Measurements from ENCODE around the gene STAM.
"Not testable (repeated sequence)": the region's sequence is repeated elsewhere in the genome, so short reads cannot be mapped to it uniquely, and the experiment has no call there.

The STAM gene

GRCh38 chr10:17682236-17682946 lies 38.4 kb downstream of the STAM start:
- DNase-seq, result no peak

GRCh38 chr10:17683541-17683940 lies 39.6 kb downstream of the STAM start:
- DNase-seq, result no peak

- no peak for DNase-seq
Measured at GRCh38 chr10:17684537-17684936, 40.6 kb downstream of the STAM start.

DNA sequence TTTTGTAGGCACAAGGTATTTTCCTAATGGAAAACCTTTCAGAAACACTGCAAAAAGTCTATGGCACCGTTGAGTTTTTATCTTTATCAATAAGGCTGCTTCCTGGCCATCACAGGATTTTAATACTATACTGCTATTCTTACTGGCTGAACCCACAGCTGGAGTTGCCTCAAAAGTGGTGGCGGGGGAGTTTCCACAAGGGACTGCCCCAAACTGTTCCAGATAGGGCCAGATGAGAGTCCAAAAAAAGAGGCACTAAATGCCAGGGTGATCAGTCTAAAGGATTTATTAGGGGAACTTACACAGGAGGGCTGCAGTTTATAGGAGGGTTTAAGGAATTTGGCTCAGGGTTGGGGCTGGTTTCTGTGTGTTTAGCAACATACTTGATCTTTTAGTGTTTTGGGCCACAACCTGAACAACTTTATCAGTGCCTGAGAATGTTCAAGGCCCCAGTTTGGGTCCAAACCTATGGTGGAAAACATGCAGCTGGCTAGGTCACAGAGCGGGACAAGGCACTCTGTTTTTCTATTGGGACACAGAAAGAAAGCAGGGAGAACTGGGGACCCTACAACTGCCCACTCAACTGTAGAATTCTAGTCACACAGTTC lies 41.4 kb downstream of the STAM start:
- no peak for DNase-seq

- DNase-seq, result no peak
Measured at GRCh38 chr10:17687117-17687831, 43.3 kb downstream of the STAM start.

DNA sequence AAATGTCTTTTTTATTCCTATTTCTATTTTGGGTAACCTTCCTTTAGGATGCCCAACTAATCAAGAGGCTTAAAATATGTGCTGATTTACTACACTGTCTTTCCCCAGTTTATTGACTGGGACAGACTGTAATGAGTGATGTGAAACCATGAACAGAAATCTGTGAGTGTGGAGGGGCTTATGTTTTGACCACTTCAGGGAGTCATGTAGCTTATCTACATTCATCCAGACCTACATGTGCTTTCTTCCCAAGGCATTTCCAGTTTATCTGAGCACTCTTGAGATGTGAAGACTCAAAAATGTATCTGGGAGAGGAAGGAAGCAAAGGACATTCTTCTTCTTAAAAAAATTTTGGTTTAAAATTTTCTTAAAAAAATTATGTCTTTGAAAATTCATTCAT lies 45.2 kb downstream of the STAM start:
- no peak for DNase-seq

DNA sequence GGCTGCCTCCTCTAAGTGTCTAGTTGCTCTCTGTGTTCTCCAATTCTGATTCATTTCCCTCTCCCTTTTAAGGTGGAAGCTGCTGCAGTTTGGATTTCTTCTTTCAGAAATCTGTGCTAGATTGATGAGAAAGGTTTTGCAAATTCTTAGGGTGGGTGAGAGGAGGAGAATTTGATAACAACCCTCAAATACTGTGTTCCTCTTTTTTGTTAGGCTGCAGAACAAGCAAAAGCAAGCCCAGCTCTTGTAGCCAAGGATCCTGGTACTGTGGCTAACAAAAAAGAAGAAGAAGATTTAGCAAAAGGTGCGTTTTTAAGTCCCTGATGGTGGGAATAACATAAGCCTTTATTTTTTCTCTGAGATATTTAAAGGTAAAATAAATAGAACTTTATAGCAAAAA lies 49.1 kb downstream of the STAM start:
- no peak for DNase-seq

DNA sequence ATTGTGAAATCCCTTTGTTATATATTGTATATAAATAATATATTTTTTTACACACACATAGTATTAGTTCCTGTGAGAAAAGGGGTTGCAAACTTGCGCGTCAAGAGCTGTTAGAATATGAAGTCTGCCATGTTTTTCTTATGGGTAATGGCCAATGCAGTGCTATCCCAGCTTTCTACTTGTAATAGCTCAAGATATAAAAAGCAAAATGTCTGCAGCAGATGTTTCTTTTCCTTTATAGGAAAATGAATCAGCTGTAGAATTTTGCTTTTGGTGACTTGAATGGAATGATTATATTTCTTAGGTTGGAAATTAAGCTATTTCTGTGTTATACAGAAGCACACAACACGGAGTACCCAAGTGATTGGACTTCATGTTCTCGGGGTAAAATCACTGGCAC lies 54.7 kb downstream of the STAM start:
- DNase-seq, result no peak

DNA sequence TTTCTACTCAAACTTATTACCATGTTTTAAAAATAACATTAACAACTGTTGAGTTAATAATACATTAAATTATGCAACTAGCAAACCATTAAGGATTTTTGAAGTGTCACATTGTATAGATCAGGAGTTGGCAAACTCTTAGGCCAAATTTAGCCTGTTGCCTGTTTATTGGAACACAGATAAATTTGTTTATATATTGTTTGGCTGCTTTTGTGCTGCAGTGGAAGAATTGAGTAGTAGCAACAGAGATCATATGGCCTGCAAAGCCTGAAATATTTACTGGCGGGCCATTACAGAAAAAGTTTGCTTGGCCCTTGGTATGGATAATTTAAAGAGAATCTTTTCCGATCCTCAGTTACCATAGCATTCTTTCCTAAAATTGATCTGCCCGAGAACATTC lies 57.4 kb downstream of the STAM start:
- DNase-seq, result no peak

GRCh38 chr10:17703706-17704105 lies 59.8 kb downstream of the STAM start:
- DNase-seq, result no peak

GRCh38 chr10:17708821-17709220 lies 64.9 kb downstream of the STAM start:
- no peak for DNase-seq

DNA sequence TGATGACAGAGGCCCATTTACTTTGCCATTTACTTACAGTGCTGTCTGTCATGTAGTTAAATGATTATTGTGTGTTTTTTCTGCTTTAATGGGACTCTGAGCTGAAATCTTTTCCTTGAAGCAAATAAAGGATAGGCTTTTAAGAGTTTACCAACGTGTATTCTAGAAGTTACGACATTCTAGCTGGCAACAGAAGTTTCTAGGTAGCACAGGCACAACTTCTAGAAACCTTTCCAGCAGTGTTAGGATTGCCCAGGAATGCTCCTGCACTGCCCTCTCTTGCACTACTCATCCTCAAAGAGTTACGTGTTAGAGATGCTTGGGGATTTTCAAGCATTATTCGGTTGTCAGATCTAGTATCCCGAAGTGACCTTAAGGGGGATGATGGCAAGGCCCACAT lies 65.5 kb downstream of the STAM start:
- no peak for DNase-seq

DNA sequence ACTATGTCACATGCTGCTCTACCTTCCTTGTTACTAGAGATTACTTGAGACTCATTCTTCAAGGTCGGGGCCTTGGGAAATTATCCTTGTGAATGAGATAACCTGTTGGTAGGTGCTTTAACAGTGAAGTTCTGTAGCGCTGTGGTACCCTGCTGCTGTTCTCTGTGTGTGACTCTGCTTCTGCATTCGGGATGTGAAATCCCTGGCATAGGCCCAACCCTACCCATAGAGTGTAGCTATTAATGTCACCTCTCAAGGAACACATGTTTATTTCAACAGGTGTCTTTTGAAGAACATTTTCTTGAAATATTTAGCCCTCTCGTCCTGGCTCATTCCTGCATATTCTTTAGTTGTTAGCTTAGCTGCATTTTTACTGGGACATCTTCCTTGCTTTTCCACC lies 66.2 kb downstream of the STAM start:
- DNase-seq, result no peak

DNA sequence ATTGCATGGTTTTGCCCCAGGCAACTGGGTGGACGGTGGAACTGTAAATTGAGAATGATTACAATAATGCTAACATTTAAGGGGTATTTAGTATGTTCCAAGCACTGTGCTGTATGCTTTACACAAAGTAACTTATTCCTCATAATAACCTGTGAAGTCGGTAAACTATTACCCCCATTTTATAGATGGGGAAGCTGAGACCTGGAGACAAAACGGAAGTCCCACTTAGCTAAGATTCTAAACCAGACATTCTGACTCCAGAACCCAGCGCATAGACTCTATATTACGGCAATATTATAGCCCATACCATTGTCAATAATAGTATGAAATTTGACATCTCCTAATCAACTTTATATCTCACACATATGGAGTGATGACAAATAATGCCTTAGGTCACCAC lies 68.1 kb downstream of the STAM start:
- no peak for DNase-seq

DNA sequence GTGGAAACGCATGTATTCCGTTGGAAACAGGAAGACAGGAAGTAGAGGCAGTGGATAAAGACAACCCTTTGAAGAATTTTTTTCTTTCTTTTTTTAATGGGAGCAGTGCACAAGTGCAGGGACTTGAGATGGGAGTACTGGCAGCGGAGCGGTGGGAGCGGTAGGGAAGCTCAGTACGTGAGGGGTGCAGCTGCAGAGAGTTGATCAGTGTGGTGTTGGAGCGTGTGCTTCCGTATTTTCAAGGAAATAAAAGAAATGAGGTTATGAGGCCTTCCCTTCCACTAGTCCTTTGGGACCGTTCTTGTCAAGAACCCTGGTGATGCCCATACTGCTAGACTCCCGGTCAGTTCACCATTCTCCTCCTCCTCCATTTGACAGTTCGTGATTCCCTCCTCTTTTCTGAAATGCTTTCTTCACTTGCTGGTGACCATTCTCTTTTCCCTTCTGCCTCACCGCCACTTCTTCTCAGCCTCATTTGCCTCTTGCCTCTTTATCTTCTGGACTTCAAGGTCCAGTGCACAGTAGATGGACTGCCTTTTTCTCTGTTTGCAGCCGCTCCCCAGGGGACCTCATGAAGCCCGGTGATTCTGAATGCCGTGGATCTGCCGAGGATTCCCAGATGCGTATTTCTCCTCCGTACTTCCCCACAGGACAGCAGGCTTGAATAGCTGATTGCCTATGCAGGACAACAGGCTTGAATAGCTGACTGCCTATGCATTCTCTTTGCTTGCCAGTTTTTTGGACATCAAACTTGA lies 68.9 kb downstream of the STAM start:
- DNase-seq, result no peak

DNA sequence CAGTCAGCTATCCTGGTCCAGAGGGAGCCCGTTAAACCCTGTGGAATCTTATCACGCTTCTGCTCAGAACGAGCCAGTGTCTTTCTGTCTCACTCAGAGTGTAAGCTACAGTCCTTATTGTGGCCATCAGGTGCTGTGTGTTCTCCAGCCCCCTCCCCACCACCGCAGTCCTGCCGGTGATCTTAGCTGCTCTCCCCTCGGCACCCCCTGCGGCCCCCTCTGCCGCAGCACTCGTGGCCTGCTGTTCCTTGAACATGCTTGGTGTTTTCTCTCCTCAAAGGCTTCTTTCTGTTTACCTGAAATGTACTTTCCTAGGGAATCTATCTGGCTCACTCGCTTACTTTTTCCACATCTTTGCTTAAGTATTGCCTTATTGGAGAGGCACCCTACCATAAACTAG lies 69.8 kb downstream of the STAM start:
- no peak for DNase-seq

GRCh38 chr10:17716161-17716560 lies 72.2 kb downstream of the STAM start:
- DNase-seq, result no peak

- DNase-seq, result not testable (repeated sequence)
Measured at GRCh38 chr10:17722317-17723014, 78.5 kb downstream of the STAM start.

GRCh38 chr10:17725703-17726102 lies 81.8 kb downstream of the STAM start:
- DNase-seq, result no peak

- DNase-seq, result no peak
Measured at GRCh38 chr10:17729630-17730029, 85.7 kb downstream of the STAM start.

DNA sequence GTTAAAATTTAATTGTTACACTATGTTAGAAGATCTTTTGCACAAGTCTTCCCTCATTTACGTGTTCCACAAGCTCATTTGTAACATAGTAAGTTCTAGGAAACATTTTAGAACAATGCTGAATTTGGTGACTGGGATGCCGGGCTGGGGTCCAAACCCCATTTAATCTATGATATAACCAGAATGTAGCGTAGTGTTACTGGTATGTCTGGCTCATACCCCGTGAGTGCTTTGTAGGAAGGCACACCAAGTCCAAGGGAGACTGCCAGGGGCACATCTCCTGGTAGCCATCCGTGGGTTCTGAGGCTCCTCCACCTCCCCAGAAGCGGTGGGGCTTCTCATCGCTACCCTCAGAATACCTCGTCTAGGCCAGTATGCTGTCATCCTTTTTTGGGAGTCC lies 86.7 kb downstream of the STAM start:
- DNase-seq, result no peak

GRCh38 chr10:17731331-17732020 lies 87.5 kb downstream of the STAM start:
- DNase-seq, result no peak

Measured in left hindlimb (tissue), 1 donor.